Activated naive CD8-positive, alpha-beta T cell treated with anti-CD3 and anti-CD28 coated beads for 36 hours (primary cell): ENCODE measurements around the gene CYBA. TPM values are rescaled to one million over a fixed set of nuclear protein-coding genes. Genes with fewer than 3 reads are reported as not detected.

Experiments
- DNase-seq: peaks from one replicate; pipeline ENCODE4 v3.0.0; 2021
- H3K27ac Mint-ChIP-seq: one replicate; pipeline ENCODE4 v1.8.0; 2022; ENCODE audit warnings: mild to moderate bottlenecking, moderate library complexity, mixed read lengths
- H3K27me3 Mint-ChIP-seq: one replicate; pipeline ENCODE4 v1.8.0; 2022; ENCODE audit warnings: mild to moderate bottlenecking, mixed read lengths
- H3K36me3 Mint-ChIP-seq: one replicate; pipeline ENCODE4 v1.8.0; 2021; ENCODE audit warnings: mild to moderate bottlenecking, mixed read lengths
- H3K4me1 Mint-ChIP-seq: one replicate; pipeline ENCODE4 v1.8.0; 2021; ENCODE audit warnings: mixed read lengths
- H3K4me3 Mint-ChIP-seq: one replicate; pipeline ENCODE4 v1.8.0; 2022; ENCODE audit warnings: mild to moderate bottlenecking, moderate library complexity, mixed read lengths
- H3K9me3 Mint-ChIP-seq: one replicate; pipeline ENCODE4 v1.8.0; 2022; ENCODE audit warnings: mixed read lengths
- total RNA-seq, 2 experiments: library from RNA; stranded (reverse); gene quantifications; one replicate each; pipeline ENCODE4 v1.2.3, GENCODE V29; 2021

CYBA gene
- 100 to 1,000 TPM; 197 to 204 TPM for total RNA-seq

DNA sequence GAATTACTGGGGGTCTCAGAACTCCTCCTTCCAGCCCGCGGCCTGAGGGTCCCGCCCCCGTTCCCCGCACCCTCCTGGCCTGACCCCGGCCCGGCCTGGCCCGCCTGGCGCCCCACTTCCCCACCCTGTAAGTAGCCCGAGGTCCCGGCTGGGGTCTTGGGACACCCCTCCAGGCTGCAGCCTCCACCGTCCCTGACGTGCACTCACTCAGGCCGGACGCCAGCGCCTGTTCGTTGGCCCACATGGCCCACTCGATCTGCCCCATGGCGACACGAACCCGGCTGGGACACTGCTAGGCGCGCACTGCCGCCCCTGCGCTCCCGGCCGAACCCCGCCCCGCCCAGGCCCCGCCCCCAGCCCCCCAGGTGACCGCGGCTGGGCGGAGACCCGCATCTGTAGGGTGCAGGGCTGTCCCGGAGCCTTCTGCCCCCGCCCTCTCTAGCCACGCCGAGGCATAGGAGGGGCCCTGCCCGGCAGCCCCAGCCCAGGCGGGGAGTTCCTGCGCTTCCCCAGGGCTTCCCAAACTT lies at the start of gene CYBA:
TSS of gene CYBA (minus strand) at position 305 of the 527 bp plus-strand sequence. CDS start at position 265, 40 bp downstream.
- H3K4me1 Mint-ChIP-seq = peaks cover 13% of the 10 kb centered on the region
- H3K9me3 Mint-ChIP-seq = no peaks in the 10 kb centered on the region
- H3K27me3 Mint-ChIP-seq = no peaks in the 10 kb centered on the region
- peaks cover 6% of the 10 kb centered on the region for H3K36me3 Mint-ChIP-seq
- H3K27ac Mint-ChIP-seq = peak within 1 kb of the TSS; percentile 95
- H3K4me3 Mint-ChIP-seq = peak within 1 kb of the TSS; percentile 90
- peak; percentile 95 for DNase-seq

GRCh38 chr16:88700322-88700635 lies 49.4 kb upstream of the CYBA start:
- Mint-ChIP-seq H3K27me3 (no peaks in the 10 kb centered on the region), H3K9me3 (no peaks in the 10 kb centered on the region), H3K36me3 (peaks cover 30% of the 10 kb centered on the region), H3K4me1 (peaks cover 49% of the 10 kb centered on the region), H3K27ac (peak overlapping the region; percentile 95), H3K4me3 (peak overlapping the region; percentile 89)
- DNase-seq = no peak

DNA sequence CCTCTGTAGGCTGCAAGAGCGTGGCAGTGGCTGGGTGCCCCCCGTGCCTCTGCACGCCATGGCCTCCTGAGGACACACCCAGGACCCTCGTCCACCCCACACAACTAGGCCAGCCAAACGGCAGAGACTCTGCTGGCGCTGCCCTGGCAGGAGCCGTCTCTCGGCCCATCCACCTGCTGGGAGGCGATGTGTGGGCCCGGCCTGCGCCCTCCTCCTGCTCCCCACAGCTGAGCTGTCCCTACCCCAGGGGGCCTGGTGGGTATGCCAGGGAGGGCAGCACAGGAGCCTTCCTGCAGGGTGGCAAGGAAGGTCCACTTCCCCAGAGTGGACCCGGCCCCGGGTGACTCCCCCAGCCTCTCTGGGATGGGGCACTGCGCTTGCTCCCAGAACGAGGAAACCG lies 48.3 kb upstream of the CYBA start:
- no peak for DNase-seq
- H3K9me3 Mint-ChIP-seq = no peaks in the 10 kb centered on the region
- peak overlapping the region; percentile 89 for H3K4me3 Mint-ChIP-seq
- H3K27me3 Mint-ChIP-seq = no peaks in the 10 kb centered on the region
- H3K27ac Mint-ChIP-seq = no peak overlapping the region
- peaks cover 39% of the 10 kb centered on the region for H3K4me1 Mint-ChIP-seq
- H3K36me3 Mint-ChIP-seq = peaks cover 30% of the 10 kb centered on the region

DNA sequence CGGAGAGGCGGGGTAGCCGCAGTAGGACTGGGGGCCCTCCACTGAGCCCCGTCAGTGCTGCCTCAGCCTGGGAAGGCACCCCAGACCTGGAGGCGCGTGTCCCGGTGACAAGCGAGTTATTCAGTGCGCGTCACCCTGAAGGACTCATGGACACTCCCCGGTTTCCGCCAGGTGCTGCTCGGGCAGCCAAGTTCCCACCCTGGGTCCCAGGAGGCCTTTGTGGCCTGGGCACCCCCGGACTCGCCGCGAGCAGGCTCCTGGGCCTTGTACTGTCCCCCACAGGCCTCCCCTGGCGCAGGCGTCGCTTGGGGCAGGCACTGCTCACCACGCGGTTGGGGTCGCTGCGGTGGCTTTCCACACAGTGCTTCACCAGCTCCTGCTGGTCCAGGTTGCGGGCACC lies 47.8 kb upstream of the CYBA start:
- Mint-ChIP-seq H3K4me1 (peaks cover 34% of the 10 kb centered on the region), H3K27me3 (no peaks in the 10 kb centered on the region), H3K4me3 (no peak overlapping the region), H3K27ac (no peak overlapping the region), H3K9me3 (no peaks in the 10 kb centered on the region), H3K36me3 (peaks cover 30% of the 10 kb centered on the region)
- no peak for DNase-seq

DNA sequence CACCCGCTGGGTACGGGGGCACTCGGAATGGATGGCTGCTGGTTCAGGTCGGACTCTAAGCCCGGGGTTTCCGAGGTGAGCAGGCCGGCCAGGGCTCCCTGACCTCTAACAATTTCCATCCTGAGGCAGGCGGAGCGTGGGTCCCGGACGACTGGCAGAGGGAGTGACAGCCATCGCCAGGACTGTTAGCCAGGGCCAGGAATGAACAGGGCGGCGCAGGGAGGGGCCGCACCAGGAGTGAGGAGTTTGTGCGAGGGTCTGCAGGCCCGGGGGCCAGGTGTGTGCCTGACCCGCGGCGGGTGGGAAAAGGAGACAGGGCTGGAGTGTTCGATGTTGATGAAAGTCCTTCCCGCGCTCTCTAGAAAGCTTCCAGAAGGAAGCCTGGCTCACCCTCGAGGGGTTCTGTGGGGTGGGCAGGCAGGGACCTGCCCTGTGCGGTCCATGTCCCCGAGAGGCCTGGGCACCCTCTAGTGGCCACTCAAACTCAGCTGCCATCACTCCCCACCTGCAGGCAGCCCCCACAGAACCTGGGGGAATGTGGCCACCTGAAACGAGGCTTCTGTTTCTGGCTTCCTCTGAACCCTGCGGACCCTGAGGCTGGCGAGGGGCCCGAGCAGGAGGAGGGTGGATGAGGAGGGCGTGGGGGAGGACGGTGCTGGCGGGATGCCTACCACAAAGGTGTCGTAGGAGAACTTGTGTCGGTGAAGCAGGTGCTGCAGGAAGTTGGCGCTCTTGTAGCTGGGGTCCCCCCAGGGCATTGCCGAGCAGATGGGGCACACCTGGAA lies 47.2 kb upstream of the CYBA start:
- peak overlapping the region; percentile 58 for H3K27ac Mint-ChIP-seq
- no peaks in the 10 kb centered on the region for H3K27me3 Mint-ChIP-seq
- H3K4me3 Mint-ChIP-seq = peak overlapping the region; percentile 18
- H3K9me3 Mint-ChIP-seq = no peaks in the 10 kb centered on the region
- H3K36me3 Mint-ChIP-seq = peaks cover 26% of the 10 kb centered on the region
- no peak for DNase-seq
- peaks cover 31% of the 10 kb centered on the region for H3K4me1 Mint-ChIP-seq

DNA sequence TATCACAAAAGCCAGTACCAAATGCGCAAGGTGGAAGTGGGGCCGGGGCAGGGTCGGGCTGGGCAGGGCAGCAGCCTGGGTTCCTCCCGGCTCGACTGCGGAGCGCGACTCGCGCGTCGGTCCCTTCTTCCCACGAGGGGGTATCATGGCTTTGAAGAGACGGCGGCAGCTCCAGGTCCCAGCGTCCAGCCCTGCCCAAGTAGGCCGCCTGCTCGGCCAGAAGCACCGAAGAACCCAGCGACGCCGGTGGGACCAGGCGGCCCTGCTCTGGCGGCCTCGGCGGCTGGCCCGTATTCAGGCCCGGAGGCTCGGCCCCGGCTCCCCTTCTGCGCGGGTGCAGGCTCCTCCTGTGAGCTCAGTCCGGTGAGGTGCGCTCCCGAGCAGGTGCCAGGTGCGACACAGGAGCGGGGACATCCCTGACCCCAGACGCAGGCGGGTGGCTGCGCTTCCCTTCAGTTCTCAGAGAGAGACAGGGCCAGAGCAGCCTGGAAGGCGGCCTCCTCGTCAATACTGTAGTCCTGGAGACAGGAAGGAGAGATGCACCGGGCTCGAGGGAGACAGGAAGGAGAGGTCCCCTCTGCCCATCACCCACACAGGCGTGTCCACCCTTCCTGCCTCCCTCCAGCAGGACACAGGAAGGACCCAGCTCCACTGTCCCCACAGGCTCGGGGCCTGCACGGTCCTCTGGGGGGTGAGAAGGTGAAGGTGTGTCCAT lies 46.4 kb upstream of the CYBA start:
- Mint-ChIP-seq H3K36me3 (peaks cover 20% of the 10 kb centered on the region), H3K27ac (peak overlapping the region; percentile 58), H3K27me3 (no peaks in the 10 kb centered on the region), H3K4me3 (no peak overlapping the region), H3K9me3 (no peaks in the 10 kb centered on the region), H3K4me1 (peaks cover 30% of the 10 kb centered on the region)
- no peak for DNase-seq

DNA sequence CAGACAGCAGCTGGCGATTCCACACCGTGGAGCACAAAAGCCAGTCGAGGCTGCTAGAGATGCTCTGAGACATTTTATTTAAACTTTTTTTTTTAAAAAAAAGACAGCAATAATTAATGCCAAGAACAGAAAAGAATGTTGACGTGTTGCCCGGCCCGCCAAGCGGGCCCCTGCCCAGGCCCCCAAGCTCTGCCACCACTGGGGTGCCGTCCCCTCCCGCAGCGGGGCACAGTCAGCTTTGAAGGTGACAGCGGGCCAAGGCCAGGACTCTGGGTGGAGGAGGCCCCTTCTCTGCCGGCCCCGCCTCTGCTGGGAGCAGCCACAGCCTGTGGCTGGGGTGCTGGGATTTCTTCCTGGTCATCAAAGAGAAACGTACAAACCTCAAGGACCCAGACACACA lies 45.6 kb upstream of the CYBA start:
- no peak for DNase-seq
- H3K36me3 Mint-ChIP-seq = peaks cover 14% of the 10 kb centered on the region
- no peak overlapping the region for H3K4me3 Mint-ChIP-seq
- H3K27ac Mint-ChIP-seq = no peak overlapping the region
- H3K4me1 Mint-ChIP-seq = peaks cover 35% of the 10 kb centered on the region
- H3K9me3 Mint-ChIP-seq = no peaks in the 10 kb centered on the region
- no peaks in the 10 kb centered on the region for H3K27me3 Mint-ChIP-seq

DNA sequence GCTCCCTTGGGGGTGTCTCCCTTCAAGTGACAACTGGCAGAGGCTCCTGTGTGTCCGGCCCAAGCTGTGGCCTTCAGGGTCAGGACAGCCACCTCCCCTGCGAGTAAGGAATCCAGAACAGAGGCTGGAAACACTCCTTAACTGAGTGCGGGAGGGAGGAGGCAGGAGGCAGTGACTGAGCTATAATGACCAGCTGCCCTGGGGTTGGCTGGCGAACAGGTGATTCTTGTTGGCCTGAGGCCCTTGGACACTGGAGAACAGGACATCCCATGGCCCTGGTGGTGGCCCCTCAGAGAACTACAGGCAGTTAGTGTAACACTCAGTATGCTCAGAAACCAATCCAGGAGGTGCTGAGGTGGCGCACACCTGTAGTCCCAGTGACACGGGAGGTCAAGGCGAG lies 44.9 kb upstream of the CYBA start:
- H3K9me3 Mint-ChIP-seq = no peaks in the 10 kb centered on the region
- peaks cover 10% of the 10 kb centered on the region for H3K36me3 Mint-ChIP-seq
- H3K27ac Mint-ChIP-seq = no peak overlapping the region
- H3K27me3 Mint-ChIP-seq = no peaks in the 10 kb centered on the region
- no peak for DNase-seq
- peaks cover 39% of the 10 kb centered on the region for H3K4me1 Mint-ChIP-seq
- H3K4me3 Mint-ChIP-seq = no peak overlapping the region

- Mint-ChIP-seq H3K36me3 (peaks cover 10% of the 10 kb centered on the region), H3K9me3 (no peaks in the 10 kb centered on the region)
Observed at GRCh38 chr16:88695218-88695617, 44.4 kb upstream of the CYBA start.

GRCh38 chr16:88694221-88695087 lies 43.6 kb upstream of the CYBA start:
- H3K4me3 Mint-ChIP-seq = no peak overlapping the region
- peaks cover 4% of the 10 kb centered on the region for H3K36me3 Mint-ChIP-seq
- no peak for DNase-seq
- no peaks in the 10 kb centered on the region for H3K27me3 Mint-ChIP-seq
- H3K9me3 Mint-ChIP-seq = no peaks in the 10 kb centered on the region
- H3K4me1 Mint-ChIP-seq = peaks cover 33% of the 10 kb centered on the region
- H3K27ac Mint-ChIP-seq = no peak overlapping the region

More at GRCh38 chr16:88695218-88695617, 44.4 kb upstream of the CYBA start:
- no peak for DNase-seq
- H3K4me1 Mint-ChIP-seq = peaks cover 40% of the 10 kb centered on the region
- no peak overlapping the region for H3K27ac Mint-ChIP-seq
- H3K27me3 Mint-ChIP-seq = no peaks in the 10 kb centered on the region
- no peak overlapping the region for H3K4me3 Mint-ChIP-seq

GRCh38 chr16:88693420-88694177 lies 42.7 kb upstream of the CYBA start:
- Mint-ChIP-seq H3K36me3 (peaks cover 4% of the 10 kb centered on the region), H3K9me3 (no peaks in the 10 kb centered on the region), H3K4me3 (no peak overlapping the region), H3K4me1 (peaks cover 34% of the 10 kb centered on the region), H3K27ac (no peak overlapping the region), H3K27me3 (no peaks in the 10 kb centered on the region)
- DNase-seq = no peak

- Mint-ChIP-seq H3K4me3 (no peak overlapping the region), H3K36me3 (peaks cover 4% of the 10 kb centered on the region), H3K27me3 (no peaks in the 10 kb centered on the region), H3K4me1 (peaks cover 29% of the 10 kb centered on the region), H3K27ac (no peak overlapping the region), H3K9me3 (no peaks in the 10 kb centered on the region)
- no peak for DNase-seq
Observed at GRCh38 chr16:88692861-88693260, 42.0 kb upstream of the CYBA start.

- H3K4me1 Mint-ChIP-seq = peaks cover 27% of the 10 kb centered on the region
- H3K27me3 Mint-ChIP-seq = no peaks in the 10 kb centered on the region
- no peak for DNase-seq
- H3K27ac Mint-ChIP-seq = peak overlapping the region; percentile 60
- H3K4me3 Mint-ChIP-seq = no peak overlapping the region
- H3K9me3 Mint-ChIP-seq = no peaks in the 10 kb centered on the region
- H3K36me3 Mint-ChIP-seq = no peaks in the 10 kb centered on the region
Observed at GRCh38 chr16:88691924-88692560, 41.2 kb upstream of the CYBA start.
